ENCODE data around the gene DIPK1A. TPM values are rescaled to one million over a fixed set of nuclear protein-coding genes. Genes with fewer than 3 reads are reported as not detected.

The DIPK1A gene
- total RNA-seq, 1 experiment from 2014 or later = 2.3 TPM

GRCh38 chr1:93004566-93005251 lies 43.4 kb upstream of the DIPK1A start:
- Mint-ChIP-seq H3K4me3 (ENCODE audit: unreplicated experiment) (no peak overlapping the region), H3K4me1 (ENCODE audit: low read depth, unreplicated experiment) (peaks cover 14% of the 10 kb centered on the region), H3K9me3 (ENCODE audit: unreplicated experiment) (no peaks in the 10 kb centered on the region), H3K27me3 (ENCODE audit: insufficient read depth, unreplicated experiment) (no peaks in the 10 kb centered on the region), H3K27ac (ENCODE audit: unreplicated experiment) (no peak overlapping the region), H3K36me3 (ENCODE audit: insufficient read depth, unreplicated experiment) (no peaks in the 10 kb centered on the region)
- no peaks in the 10 kb centered on the region for H3K9me3 ChIP-seq
- H3K4me1 ChIP-seq = peaks cover 8% of the 10 kb centered on the region; the same call in 1 of the 2 replicates
- intact Hi-C loops (cut with micrococcal nuclease; ENCODE audit: unreplicated experiment) = no loop called here
- TF ChIP-seq CTCF (IDR thresholded peaks at IDR 0.05; ENCODE audit: insufficient read depth in 1 of 2, low read depth in 1 of 2, low read length in 1 of 2, severe bottlenecking in 1 of 2, unreplicated experiment in 1 of 2) = no peak
- DNase-seq = no peak
- BruUV-seq (replicated peaks) = no TSS peak
- CTCF ChIA-PET = no interaction called here
- POLR2A ChIA-PET = no interaction called here
- H3K4me3 ChIP-seq (ENCODE audit: low read depth, low read length) = no peak overlapping the region
- H3K27me3 ChIP-seq (replicated peaks; ENCODE audit: control insufficient read depth, insufficient read depth, low read length) = no peaks in the 10 kb centered on the region
- H3K36me3 ChIP-seq (ENCODE audit: control insufficient read depth, insufficient read depth, low read length) = no peaks in the 10 kb centered on the region

DNA sequence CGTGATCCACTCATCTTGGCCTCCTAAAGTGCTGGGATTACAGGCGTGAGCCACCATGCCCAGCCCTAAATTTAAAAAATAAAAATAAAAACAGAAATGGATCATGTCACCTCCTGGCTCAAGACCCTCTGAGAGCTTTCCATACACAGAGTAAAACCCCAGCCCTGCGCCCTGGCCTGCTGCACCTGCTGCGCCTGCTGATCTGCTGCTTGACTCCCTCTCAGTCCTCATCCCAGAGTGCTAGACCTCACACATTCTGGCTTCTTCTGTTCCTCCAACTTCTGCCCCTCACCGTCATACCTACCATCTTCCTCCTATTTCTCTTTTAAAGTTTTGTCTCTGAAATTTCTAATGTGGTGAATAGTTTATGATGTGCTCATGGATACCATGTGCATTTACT lies 42.7 kb upstream of the DIPK1A start:
- no peaks in the 10 kb centered on the region for H3K27me3 ChIP-seq (replicated peaks; ENCODE audit: control insufficient read depth, insufficient read depth, low read length)
- H3K4me3 ChIP-seq (ENCODE audit: low read depth, low read length) = no peak overlapping the region
- Mint-ChIP-seq H3K4me3 (ENCODE audit: unreplicated experiment) (no peak overlapping the region), H3K4me1 (ENCODE audit: low read depth, unreplicated experiment) (peaks cover 14% of the 10 kb centered on the region), H3K27me3 (ENCODE audit: insufficient read depth, unreplicated experiment) (no peaks in the 10 kb centered on the region), H3K36me3 (ENCODE audit: insufficient read depth, unreplicated experiment) (no peaks in the 10 kb centered on the region), H3K9me3 (ENCODE audit: unreplicated experiment) (no peaks in the 10 kb centered on the region), H3K27ac (ENCODE audit: unreplicated experiment) (no peak overlapping the region)
- no peak for DNase-seq
- no TSS peak for BruUV-seq (replicated peaks)
- H3K36me3 ChIP-seq (ENCODE audit: control insufficient read depth, insufficient read depth, low read length) = no peaks in the 10 kb centered on the region
- ChIA-PET POLR2A (no interaction called here), CTCF (no interaction called here)
- H3K4me1 ChIP-seq = peaks cover 8% of the 10 kb centered on the region; the same call in 1 of the 2 replicates
- intact Hi-C loops (cut with micrococcal nuclease; ENCODE audit: unreplicated experiment) = no loop called here
- H3K9me3 ChIP-seq = no peaks in the 10 kb centered on the region
- no peak for TF ChIP-seq CTCF (IDR thresholded peaks at IDR 0.05; ENCODE audit: insufficient read depth in 1 of 2, low read depth in 1 of 2, low read length in 1 of 2, severe bottlenecking in 1 of 2, unreplicated experiment in 1 of 2)

DNA sequence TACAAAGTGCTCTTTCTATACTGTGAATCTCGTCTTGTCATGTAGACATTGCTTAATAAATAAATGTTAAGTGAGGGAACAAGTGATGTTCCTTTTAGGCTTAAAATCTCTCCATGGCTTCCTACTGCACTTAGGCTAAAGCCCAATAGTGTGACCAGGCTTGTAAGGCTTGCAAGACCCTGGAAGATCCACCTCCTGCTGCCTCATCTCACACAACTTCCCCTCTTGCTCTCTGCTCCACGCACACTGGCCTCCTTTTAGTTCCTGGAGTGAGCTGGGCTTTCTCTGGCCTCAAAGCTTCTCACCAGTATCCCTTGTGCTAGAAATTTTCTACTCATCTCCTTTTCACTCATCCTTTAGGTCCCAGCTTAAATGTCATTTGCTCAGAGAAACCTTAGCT lies 41.5 kb upstream of the DIPK1A start:
- Histone ChIP-seq H3K27me3 (replicated peaks; ENCODE audit: control insufficient read depth, insufficient read depth, low read length) (no peaks in the 10 kb centered on the region), H3K36me3 (ENCODE audit: control insufficient read depth, insufficient read depth, low read length) (no peaks in the 10 kb centered on the region), H3K9me3 (no peaks in the 10 kb centered on the region), H3K4me1 (peaks cover 8% of the 10 kb centered on the region; the same call in 1 of the 2 replicates), H3K4me3 (ENCODE audit: low read depth, low read length) (no peak overlapping the region)
- Mint-ChIP-seq H3K9me3 (ENCODE audit: unreplicated experiment) (no peaks in the 10 kb centered on the region), H3K4me1 (ENCODE audit: low read depth, unreplicated experiment) (peaks cover 14% of the 10 kb centered on the region), H3K4me3 (ENCODE audit: unreplicated experiment) (no peak overlapping the region), H3K36me3 (ENCODE audit: insufficient read depth, unreplicated experiment) (no peaks in the 10 kb centered on the region), H3K27ac (ENCODE audit: unreplicated experiment) (no peak overlapping the region), H3K27me3 (ENCODE audit: insufficient read depth, unreplicated experiment) (no peaks in the 10 kb centered on the region)
- intact Hi-C loops (cut with micrococcal nuclease; ENCODE audit: unreplicated experiment) = no loop called here
- POLR2A ChIA-PET = no interaction called here
- TF ChIP-seq CTCF (IDR thresholded peaks at IDR 0.05; ENCODE audit: insufficient read depth in 1 of 2, low read depth in 1 of 2, low read length in 1 of 2, severe bottlenecking in 1 of 2, unreplicated experiment in 1 of 2) = no peak
- CTCF ChIA-PET = no interaction called here
- no peak for DNase-seq
- BruUV-seq (replicated peaks) = no TSS peak
